Measurements from ENCODE around the gene WWOX.

DNA sequence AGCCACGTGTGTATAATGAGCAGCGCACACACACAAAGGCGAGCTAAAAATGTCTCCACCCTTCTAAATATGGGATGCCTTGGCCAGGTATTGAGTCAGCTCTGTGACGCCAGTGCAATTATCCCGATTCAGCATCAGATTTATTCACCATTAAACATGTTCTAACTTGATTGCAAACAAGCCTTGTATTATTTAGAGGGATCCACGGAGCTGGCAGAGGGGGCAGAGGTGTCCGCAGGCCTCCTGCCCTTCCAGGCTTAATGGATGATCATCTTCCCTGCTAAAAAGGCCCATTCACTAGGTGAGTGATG is 909.4 kb downstream of the WWOX start:
- TF ChIP-seq, protein P1, sequence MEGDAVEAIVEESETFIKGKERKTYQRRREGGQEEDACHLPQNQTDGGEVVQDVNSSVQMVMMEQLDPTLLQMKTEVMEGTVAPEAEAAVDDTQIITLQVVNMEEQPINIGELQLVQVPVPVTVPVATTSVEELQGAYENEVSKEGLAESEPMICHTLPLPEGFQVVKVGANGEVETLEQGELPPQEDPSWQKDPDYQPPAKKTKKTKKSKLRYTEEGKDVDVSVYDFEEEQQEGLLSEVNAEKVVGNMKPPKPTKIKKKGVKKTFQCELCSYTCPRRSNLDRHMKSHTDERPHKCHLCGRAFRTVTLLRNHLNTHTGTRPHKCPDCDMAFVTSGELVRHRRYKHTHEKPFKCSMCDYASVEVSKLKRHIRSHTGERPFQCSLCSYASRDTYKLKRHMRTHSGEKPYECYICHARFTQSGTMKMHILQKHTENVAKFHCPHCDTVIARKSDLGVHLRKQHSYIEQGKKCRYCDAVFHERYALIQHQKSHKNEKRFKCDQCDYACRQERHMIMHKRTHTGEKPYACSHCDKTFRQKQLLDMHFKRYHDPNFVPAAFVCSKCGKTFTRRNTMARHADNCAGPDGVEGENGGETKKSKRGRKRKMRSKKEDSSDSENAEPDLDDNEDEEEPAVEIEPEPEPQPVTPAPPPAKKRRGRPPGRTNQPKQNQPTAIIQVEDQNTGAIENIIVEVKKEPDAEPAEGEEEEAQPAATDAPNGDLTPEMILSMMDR (conservative IDR thresholded peaks at IDR 0.05 in 1 of 2, IDR thresholded peaks at IDR 0.05 in 1 of 2; ENCODE audit: extremely low read depth in 1 of 2, insufficient read depth in 1 of 2, low read depth in 1 of 2, low read length in 2 of 2), result no peak
- TF ChIP-seq EZH2 (IDR thresholded peaks at IDR 0.05; ENCODE audit: borderline replicate concordance, low read length), result no peak

All from mammary epithelial cell (primary cell).